HepG2 (cell line): ENCODE results near the gene LDLRAD3.

ENCODE experiments used
- HOXA7 ChIP-seq: sonication (generic); formaldehyde crosslinking; IDR thresholded peaks from 2 replicates; pipeline ENCODE4 v1.8.1; 2022; ENCODE audit warnings: mild to moderate bottlenecking, missing genetic modification reagents, moderate library complexity
- PREB ChIP-seq: sonication (generic); formaldehyde crosslinking; IDR thresholded peaks from 2 replicates; pipeline ENCODE4 v1.4.0; 2020; ENCODE audit warnings: missing genetic modification reagents
- RCOR2 ChIP-seq: IDR thresholded peaks from 2 replicates; pipeline ENCODE4 v1.6.1; 2016; ENCODE audit warnings: missing biosample characterization, missing genetic modification reagents
- RNF219 ChIP-seq: sonication (generic); formaldehyde crosslinking; IDR thresholded peaks from 2 replicates; pipeline ENCODE4 v1.5.0; 2020; ENCODE audit warnings: mild to moderate bottlenecking, missing genetic modification reagents
- SUZ12 ChIP-seq: fragments of 150-350 bp; IDR thresholded peaks from 2 replicates; pipeline ENCODE4 v1.6.1; 2014; ENCODE audit warnings: low read depth, low read length
- TARDBP ChIP-seq: sonication (generic); formaldehyde crosslinking; IDR thresholded peaks from 2 replicates; pipeline ENCODE4 v1.8.0; 2022; ENCODE audit warnings: mild to moderate bottlenecking, missing genetic modification reagents
- ZBTB2 ChIP-seq: sonication (generic); formaldehyde crosslinking; IDR thresholded peaks from 2 replicates; pipeline ENCODE4 v1.8.0; 2022; ENCODE audit warnings: low read depth, missing genetic modification reagents

- TF ChIP-seq ZBTB2 (CRISPR knock-in tag) (no peak), PREB (CRISPR knock-in tag) (no peak), RNF219 (CRISPR knock-in tag) (no peak), HOXA7 (CRISPR knock-in tag) (no peak), SUZ12 (no peak), TARDBP (CRISPR knock-in tag) (no peak), RCOR2 (CRISPR knock-in tag) (no peak)
Observed at GRCh38 chr11:36070213-36070953, 126.5 kb downstream of the LDLRAD3 start.
